ENCODE measurements around the gene QPCT.

QPCT gene

GRCh38 chr2:37302701-37303252 lies 41.7 kb upstream of the QPCT start:
- no peak overlapping the region for H3K4me3 ChIP-seq (ENCODE audit: low read length)
- TF ChIP-seq CTCF (IDR thresholded peaks at IDR 0.05; ENCODE audit: low read depth, low read length, poor library complexity, severe bottlenecking) (no peak), EZH2phosphoT487 (IDR thresholded peaks at IDR 0.05; ENCODE audit: borderline replicate concordance, low read length) (no peak)
- H3K27me3 ChIP-seq (ENCODE audit: control insufficient read depth, low read length), result no peaks in the 10 kb centered on the region
- no peaks in the 10 kb centered on the region for H4K20me1 ChIP-seq (ENCODE audit: control insufficient read depth, insufficient read depth, low read depth, low read length)
- peaks cover 97% of the 10 kb centered on the region for H3K79me2 ChIP-seq (ENCODE audit: control insufficient read depth, low read length)
- no peaks in the 10 kb centered on the region for H3F3A ChIP-seq (ENCODE audit: control insufficient read depth, insufficient read depth)
- H3K27ac ChIP-seq (ENCODE audit: low read depth, low read length), result no peak overlapping the region
- H3K9me2 ChIP-seq (replicated peaks; ENCODE audit: control insufficient read depth, low read length), result no peaks in the 10 kb centered on the region
- H3K4me1 ChIP-seq (ENCODE audit: control insufficient read depth, low read length), result peaks cover 5% of the 10 kb centered on the region
- peaks cover 26% of the 10 kb centered on the region for H3K36me3 ChIP-seq (ENCODE audit: control insufficient read depth, low read length)
- no peak overlapping the region for H3K4me2 ChIP-seq (ENCODE audit: low read length)
- peaks cover 7% of the 10 kb centered on the region; the same call in 1 of the 2 replicates for H3K9me3 ChIP-seq (ENCODE audit: control insufficient read depth, insufficient read depth, low read length)

- H3F3A ChIP-seq (ENCODE audit: control insufficient read depth, insufficient read depth), result no peaks in the 10 kb centered on the region
- H3K79me2 ChIP-seq (ENCODE audit: control insufficient read depth, low read length), result peaks cover 96% of the 10 kb centered on the region
- no peaks in the 10 kb centered on the region for H3K4me1 ChIP-seq (ENCODE audit: control insufficient read depth, low read length)
- H3K36me3 ChIP-seq (ENCODE audit: control insufficient read depth, low read length), result peaks cover 25% of the 10 kb centered on the region
- no peaks in the 10 kb centered on the region for H3K27me3 ChIP-seq (ENCODE audit: control insufficient read depth, low read length)
- TF ChIP-seq CTCF (IDR thresholded peaks at IDR 0.05; ENCODE audit: low read depth, low read length, poor library complexity, severe bottlenecking) (no peak), EZH2phosphoT487 (IDR thresholded peaks at IDR 0.05; ENCODE audit: borderline replicate concordance, low read length) (no peak)
- no peaks in the 10 kb centered on the region for H3K9me2 ChIP-seq (replicated peaks; ENCODE audit: control insufficient read depth, low read length)
- no peak overlapping the region for H3K27ac ChIP-seq (ENCODE audit: low read depth, low read length)
- H3K4me3 ChIP-seq (ENCODE audit: low read length), result no peak overlapping the region
- H3K4me2 ChIP-seq (ENCODE audit: low read length), result no peak overlapping the region
- H4K20me1 ChIP-seq (ENCODE audit: control insufficient read depth, insufficient read depth, low read depth, low read length), result peaks cover 6% of the 10 kb centered on the region; the same call in 1 of the 2 replicates
- peaks cover 7% of the 10 kb centered on the region; the same call in 1 of the 2 replicates for H3K9me3 ChIP-seq (ENCODE audit: control insufficient read depth, insufficient read depth, low read length)
These were observed 38.4 kb upstream of the QPCT start for GRCh38 chr2:37306024-37306423.

- Histone ChIP-seq H3K79me2 (ENCODE audit: control insufficient read depth, low read length) (peaks cover 97% of the 10 kb centered on the region), H3K9me2 (replicated peaks; ENCODE audit: control insufficient read depth, low read length) (no peaks in the 10 kb centered on the region), H3K36me3 (ENCODE audit: control insufficient read depth, low read length) (peaks cover 32% of the 10 kb centered on the region), H3K4me3 (ENCODE audit: low read length) (no peak overlapping the region), H3K9me3 (ENCODE audit: control insufficient read depth, insufficient read depth, low read length) (peaks cover 7% of the 10 kb centered on the region; the same call in 1 of the 2 replicates), H3K27me3 (ENCODE audit: control insufficient read depth, low read length) (no peaks in the 10 kb centered on the region), H4K20me1 (ENCODE audit: control insufficient read depth, insufficient read depth, low read depth, low read length) (peaks cover 10% of the 10 kb centered on the region; the same call in 1 of the 2 replicates), H3K4me2 (ENCODE audit: low read length) (no peak overlapping the region), H3K27ac (ENCODE audit: low read depth, low read length) (no peak overlapping the region), H3F3A (ENCODE audit: control insufficient read depth, insufficient read depth) (no peaks in the 10 kb centered on the region), H3K4me1 (ENCODE audit: control insufficient read depth, low read length) (peaks cover 7% of the 10 kb centered on the region)
- no peak for TF ChIP-seq EZH2phosphoT487 (IDR thresholded peaks at IDR 0.05; ENCODE audit: borderline replicate concordance, low read length)
- TF ChIP-seq CTCF (IDR thresholded peaks at IDR 0.05; ENCODE audit: low read depth, low read length, poor library complexity, severe bottlenecking), result no peak
These were observed 36.9 kb upstream of the QPCT start for GRCh38 chr2:37307500-37307899.
